ENCODE data around the gene GET4.

The GET4 gene

DNA sequence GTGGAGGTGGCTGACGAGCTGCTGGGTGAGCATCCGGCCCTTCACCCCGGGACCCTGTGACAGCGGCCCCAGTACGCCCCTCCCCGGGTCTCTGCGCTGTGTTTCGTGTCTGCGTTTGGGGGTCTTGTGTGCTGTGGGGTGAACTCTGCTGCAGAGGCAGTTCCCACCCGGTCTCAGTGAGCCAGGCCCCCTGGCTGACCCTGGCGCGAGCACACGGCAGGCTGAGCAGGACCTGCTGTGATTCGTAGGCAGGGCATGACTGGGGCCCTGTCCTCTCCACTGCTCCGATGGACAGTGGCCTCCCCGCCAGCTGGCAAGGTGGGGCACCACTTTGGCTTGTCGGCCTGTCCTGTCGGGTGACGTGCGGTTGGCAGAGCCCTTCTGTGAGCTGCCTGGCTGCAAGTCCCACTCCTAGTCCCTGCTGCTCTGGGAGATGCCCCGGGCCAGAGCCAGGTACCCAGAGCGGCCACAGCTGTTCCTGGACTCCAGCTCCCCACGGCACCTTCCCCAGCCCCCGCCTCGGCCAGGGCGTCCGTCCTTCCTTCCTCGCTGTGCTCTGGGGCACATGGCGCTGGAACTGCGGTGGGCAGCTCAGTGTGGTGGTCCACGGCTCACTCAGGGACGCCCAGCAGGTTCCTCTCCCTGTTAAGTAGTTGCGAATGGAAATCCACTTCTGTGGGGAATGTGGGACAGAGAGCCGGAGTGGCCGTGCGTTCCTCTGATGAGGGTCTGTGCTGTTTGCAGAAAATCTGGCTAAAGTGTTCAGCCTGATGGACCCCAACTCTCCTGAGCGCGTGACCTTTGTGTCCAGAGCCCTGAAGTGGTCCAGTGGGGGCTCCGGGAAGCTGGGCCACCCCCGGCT lies 10.5 kb downstream of the GET4 start:
- no peak for DNase-seq (ENCODE audit: low read depth in 2 of 2)

- no peak for DNase-seq (ENCODE audit: low read depth in 2 of 2)
Measured at GRCh38 chr7:887488-887820, 11.1 kb downstream of the GET4 start.

DNA sequence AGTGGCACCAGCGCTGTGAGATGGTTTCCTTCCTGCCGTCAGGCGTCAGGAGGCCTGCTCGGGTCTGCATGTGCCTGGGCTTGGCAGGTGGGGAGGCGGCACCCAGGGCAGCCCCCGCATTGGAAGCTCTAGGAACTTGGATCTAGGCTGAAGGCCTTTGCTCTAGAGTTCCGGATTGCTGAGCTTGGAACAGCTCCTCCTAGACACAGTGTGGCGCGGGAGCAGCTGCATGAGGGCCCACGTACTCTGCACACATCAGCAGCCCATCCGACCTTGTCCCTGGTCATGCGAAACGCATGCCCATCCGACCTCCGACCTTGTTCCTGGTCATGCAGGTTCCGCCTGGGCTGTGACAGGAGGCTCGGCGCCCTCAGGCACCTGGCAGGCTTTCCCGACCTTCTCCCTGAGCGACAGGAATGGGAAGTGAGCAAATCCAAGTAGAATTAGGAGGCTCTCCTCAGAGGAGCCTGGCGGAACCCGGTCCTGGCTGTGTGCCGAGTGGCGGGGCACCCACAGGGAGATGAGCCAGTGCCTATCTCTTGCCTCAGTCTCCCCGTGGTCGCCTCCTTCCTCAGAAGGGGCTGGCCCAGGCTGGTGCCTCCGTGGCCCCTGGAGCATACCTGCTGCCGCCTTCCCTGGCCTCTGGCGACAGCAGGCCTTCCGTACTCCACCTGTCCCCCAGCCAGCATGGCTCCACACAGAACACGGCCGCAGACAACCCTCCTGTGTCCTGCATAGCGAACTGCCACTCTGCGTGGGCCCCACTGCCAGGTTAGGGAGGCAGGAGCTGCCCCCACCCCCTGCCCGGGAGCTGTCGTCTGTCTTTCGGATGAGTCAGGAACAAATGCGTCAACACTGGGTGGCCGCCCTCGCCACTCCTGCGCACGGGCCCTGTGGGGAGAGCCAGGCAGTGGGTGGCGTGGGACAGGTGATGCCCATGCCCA lies 12.0 kb downstream of the GET4 start:
- DNase-seq (ENCODE audit: low read depth in 2 of 2), result no peak

GRCh38 chr7:889025-889390 lies 12.7 kb downstream of the GET4 start:
- DNase-seq (ENCODE audit: low read depth in 2 of 2), result no peak

GRCh38 chr7:889391-889790 lies 13.0 kb downstream of the GET4 start:
- no peak for DNase-seq (ENCODE audit: low read depth in 2 of 2)

DNA sequence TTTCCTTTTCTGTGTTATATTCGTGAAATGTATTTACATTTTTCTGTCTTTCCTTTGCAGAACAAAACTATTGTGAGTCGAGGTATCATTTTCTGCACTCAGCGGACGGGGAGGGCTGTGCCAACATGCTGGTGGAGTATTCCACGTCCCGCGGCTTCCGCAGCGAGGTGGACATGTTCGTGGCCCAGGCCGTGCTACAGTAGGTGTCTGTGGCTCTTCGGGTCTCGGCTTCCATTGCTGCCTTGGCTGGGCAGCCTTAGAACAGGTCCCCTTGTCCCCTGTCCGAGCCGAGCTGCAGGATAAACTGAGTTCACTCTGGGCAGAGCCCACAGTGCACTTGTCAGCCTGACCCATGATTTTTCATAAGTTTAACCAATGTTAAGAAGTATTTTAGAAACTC lies 14.5 kb downstream of the GET4 start:
- DNase-seq (ENCODE audit: low read depth in 2 of 2), result no peak

- no peak for DNase-seq (ENCODE audit: low read depth in 2 of 2)
Measured at GRCh38 chr7:891291-891690, 14.9 kb downstream of the GET4 start.

GRCh38 chr7:891805-892204 lies 15.5 kb downstream of the GET4 start:
- DNase-seq (ENCODE audit: low read depth in 2 of 2), result no peak

DNA sequence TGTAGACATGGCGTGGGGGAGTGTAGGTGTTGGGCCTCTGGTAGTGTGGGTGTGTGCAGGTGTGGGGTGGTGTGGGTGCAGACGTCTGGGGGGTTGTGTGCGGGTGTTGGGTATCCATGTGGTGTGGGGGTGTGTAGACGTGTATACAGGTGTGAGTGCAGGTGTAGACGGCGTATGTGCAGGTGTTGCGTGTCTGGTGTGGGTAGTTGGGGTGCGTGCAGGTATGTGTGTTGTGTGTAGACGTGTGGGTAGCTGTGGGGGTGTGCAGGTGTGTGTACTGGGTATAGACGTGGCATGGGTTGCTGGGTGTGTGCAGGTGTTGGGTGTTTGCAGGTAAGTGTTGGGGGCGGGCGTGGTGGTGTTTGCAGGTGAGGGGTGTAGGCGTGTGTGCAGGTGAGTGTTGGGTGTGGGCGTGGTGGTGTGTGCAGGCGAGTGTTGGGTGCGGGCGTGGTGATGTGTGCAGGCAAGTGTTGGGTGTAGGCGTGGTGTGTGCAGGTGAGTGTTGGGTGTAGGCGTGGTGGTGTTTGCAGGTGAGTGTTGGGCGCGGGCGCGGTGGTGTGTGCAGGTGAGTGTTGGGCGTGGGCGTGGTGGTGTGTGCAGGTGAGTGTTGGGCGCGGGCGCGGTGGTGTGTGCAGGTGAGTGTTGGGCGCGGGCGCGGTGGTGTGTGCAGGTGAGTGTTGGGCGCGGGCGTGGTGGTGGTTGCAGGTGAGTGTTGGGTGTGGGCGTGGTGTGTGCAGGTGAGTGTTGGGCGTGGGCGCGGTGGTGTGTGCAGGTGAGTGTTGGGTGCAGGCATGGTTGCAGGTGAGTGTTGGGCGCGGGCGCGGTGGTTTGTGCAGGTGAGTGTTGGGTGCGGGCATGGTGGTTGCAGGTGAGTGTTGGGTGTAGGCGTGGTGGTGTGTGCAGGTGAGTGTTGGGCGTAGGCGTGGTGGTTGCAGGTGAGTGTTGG lies 16.6 kb downstream of the GET4 start:
- DNase-seq (ENCODE audit: low read depth in 2 of 2), result no peak

GRCh38 chr7:893686-894085 lies 17.3 kb downstream of the GET4 start:
- DNase-seq (ENCODE audit: low read depth in 2 of 2), result no peak

- no peak for DNase-seq (ENCODE audit: low read depth in 2 of 2)
Measured at GRCh38 chr7:894164-894867, 18.0 kb downstream of the GET4 start.

DNA sequence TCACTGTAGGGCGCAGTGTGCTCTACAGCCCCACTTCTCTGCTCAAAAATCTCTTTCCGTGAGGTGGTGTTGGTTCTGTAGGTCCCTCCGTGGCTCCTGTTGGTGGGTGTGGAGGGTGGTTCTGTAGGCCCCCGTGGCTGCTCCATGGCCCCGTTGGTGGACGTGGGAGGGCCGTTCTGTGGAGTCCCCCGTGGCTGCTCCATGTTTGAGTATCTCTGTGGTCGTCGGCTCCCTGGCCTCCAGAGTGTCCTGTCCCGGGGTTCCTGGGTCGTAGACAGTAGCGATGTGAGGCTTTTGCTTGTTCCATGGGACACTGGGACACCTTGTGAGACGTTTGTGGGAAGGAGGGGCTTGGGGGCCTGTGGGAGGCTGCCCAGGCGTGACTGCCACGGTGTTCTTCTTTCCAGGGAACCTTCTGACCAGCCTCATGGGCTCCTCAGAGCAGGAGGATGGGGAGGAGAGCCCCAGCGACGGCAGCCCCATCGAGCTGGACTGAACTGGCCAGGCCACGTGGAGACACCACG lies 18.6 kb downstream of the GET4 start:
- DNase-seq (ENCODE audit: low read depth in 2 of 2), result no peak

- DNase-seq (ENCODE audit: low read depth in 2 of 2), result no peak
Measured at GRCh38 chr7:895451-896052, 19.2 kb downstream of the GET4 start.

DNA sequence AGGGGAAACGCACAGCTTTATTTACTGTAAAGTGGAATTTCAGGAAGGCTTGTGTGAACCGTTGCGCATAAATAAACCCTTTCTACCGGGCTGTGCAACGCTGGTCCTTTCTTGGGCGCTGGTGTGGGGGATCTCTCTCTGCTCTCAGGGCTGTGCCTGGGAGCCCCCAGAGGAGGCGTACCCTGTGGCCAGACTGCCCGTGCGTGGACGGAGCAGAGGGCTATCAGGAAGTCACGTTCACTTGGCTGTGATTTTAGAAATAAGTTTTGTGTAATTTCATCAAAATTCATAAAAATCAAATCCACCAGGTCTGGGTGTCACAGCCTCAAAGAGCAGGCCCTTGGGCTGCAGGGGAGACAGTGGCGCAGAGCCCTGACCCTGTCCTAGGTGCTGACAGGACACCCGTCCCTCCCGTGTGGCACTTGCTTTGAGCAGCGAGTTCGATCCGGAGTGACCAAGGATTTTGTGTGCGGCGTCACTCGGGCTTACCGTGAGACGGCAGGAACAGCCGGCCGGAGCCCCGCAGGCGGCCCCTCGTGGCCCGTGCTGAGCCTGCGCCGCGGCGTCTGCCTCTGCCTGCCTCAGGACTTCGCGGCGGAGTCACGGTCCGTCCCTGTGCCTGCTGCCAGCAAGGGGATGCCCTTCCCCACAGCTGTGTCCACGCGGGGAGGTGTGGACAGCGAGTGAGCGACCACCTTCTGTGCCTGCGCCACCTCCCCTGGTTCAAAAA lies 20.2 kb downstream of the GET4 start:
- DNase-seq (ENCODE audit: low read depth in 2 of 2), result no peak

- DNase-seq (ENCODE audit: low read depth in 2 of 2), result no peak
Measured at GRCh38 chr7:897086-897485, 20.7 kb downstream of the GET4 start.

- no peak for DNase-seq (ENCODE audit: low read depth in 2 of 2)
Measured at GRCh38 chr7:897771-898376, 21.5 kb downstream of the GET4 start.

- no peak for DNase-seq (ENCODE audit: low read depth in 2 of 2)
Measured at GRCh38 chr7:898460-898854, 22.1 kb downstream of the GET4 start.

GRCh38 chr7:898855-899681 lies 22.7 kb downstream of the GET4 start:
- no peak for DNase-seq (ENCODE audit: low read depth in 2 of 2)

- DNase-seq (ENCODE audit: low read depth in 2 of 2), result no peak
Measured at GRCh38 chr7:899806-900205, 23.5 kb downstream of the GET4 start.
